GM19468 (cell line): Measurements from ENCODE around the gene DUSP5.

Source experiments
- ATAC-seq: cut with Tn5 transposase; IDR thresholded peaks from one replicate; pipeline ENCODE4 v1.9.1; 2021; ENCODE audit warnings: mild to moderate bottlenecking, moderate library complexity, moderate number of reproducible peaks; ENCODE audit not compliant: unreplicated experiment; ENCODE audit errors: extremely low read depth

The DUSP5 gene

DNA sequence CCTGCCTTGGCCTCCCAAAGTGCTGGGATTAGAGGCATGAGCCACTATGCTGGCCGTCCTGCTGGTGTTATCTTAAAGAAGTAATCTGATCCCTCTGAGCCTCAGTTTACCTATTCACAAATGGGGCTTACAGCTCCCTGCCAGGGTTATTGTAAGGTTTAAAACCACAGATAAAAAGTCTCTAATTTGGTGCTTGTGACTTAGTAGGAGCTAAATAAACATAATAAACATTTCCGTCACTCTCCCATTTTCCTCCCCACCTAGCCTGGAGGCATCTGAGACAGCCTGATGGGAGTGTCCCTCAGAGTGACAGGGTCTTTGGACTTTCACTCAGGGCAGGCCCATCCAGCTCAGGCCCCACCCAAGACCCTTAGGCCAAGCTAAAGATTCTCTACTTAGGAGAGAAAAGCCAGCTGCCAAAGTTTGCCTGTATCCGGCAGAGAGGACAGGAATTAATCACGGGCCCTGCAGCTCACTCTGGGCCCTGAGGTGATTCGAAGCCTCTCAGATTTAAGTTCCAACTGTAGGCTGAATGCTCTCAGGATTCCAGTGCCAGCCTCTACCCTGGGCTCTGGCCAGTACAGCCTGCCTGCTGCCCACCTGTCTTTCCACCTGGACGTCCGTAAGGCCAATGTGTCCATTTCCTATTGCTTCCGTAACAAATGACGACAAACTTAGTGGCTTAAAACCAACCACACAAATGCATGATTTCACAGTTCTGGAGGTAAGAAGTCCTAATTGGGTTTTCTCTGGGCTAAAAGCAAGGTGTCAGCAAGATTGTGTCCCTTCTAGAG is 21.8 kb upstream of the DUSP5 start:
- no peak for ATAC-seq

DNA sequence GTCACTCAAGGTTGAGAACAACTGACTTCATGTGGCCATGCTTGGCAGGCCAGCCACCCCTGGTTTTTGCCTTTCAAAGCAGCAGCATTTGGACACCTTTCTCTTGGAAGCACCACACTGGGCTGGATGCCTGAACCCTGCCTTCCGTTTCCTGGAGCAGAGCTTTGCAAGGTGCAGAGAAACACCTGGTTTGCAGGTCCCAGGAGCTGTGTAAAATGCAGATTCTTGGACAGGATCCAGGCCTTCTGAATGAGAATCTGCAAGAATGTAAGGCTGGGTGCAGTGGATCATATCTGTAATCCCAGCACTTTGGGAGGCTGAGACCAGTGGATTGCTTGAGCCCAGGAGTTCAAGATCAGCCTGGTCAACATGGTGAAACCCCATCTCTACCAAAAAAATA is 18.0 kb upstream of the DUSP5 start:
- ATAC-seq: no peak

DNA sequence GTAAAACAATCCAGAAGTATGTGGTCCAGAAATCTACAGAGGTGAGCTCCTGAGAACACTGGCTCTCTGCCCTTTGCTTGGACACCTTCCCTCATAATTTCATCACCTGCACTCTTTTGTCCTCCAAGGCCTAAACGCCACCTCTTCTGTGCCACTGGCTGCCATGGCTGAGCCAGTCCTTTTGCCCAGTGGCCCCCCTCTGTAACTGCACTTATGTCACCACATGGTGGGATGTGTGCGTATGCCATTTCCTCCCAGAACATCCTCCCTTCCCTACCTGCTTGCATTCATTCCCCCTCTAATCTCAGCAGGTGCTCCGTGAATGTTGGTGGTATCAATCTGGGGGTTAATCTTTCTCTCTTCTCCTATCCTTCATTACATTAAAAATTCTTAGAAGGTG is 17.3 kb upstream of the DUSP5 start:
- no peak for ATAC-seq

DNA sequence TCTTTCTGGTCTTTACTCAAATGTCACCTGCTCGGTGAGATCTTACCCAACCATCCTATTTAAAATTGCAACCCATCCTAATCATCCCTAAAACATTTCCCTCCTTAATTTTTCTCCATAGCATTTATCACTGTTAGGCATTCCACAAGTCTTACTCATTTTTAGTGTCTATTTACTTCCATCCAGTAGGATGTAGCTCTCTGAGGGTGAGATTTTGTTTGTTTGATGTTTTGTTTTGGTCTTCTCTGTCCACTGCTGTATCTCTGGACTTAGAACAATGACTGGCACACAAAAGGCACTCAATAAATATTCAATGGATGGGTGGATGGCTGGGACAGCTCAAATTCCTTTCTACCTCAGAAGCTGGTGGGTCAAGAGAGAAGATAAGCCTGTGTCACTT is 15.8 kb upstream of the DUSP5 start:
- ATAC-seq: no peak

DNA sequence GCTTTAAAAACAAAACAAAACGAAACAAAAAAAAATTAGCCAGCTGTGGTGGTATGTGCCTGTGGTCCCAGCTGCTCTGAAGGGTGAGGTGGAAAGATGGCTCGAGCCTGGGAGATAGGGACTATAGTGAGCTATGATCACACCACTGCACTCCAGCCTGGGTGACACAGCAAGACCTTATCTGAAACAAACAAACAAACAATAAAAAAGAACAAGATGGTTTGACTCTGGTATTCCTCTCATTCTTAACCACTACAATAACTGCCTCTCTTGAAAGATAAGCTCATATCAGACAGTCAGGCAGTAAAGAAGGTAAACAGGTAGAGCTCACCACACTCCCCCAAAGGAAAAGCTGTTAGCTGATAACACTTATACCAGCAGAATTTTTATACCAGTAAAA is 14.1 kb upstream of the DUSP5 start:
- no peak for ATAC-seq

DNA sequence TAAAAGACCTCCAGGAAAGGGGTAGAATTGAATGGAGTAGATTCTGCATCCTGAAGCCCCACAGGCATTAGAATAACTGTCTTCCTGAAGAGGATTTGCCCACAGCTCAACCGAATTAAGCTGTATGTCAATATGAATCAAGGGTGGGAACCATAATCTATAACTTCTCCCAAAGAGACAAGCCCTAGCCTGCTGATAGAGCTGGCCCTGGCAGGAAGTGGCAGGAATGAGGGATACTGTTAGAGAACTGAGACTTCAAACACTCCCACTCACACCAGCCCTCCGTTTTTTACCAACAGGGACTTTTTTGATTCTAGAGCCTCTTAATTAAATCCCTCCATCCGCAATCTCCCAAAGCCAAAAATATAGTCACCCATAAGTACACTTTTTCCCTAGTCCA is 12.2 kb upstream of the DUSP5 start:
- no peak for ATAC-seq

DNA sequence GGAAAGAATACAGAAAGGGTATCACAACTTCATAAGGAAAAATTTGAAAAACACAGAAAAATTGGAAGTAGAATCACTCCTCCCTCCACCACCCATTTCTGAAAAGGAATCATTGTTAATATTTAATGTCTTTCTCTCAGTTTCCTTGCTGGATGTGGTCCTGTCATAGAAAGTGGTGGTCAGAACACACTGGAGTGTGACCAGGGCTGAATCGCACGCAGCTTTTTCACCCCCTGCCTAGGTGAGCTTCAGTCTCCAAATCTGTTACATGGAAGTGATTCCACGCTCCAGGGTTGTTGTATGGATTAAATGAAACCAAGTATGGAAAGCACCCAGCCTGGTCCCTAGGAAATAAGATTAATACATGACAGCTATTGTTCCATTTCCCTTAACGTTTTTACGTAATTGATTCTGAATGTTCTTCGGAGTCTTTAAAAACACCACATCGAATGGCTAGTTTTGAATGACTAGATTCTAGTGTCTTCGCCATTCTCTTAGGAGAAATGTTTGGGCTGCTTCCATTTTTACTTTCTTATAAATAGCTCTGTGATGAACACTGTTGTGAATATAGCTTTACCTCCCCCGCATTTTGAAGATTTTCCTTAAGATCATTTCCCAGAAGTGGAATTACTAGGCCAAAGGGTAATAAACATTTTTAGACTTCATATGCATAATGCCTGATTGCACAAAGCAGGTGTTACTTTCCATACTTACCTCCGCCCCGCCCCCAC is 10.9 kb upstream of the DUSP5 start:
- peak; percentile 42 for ATAC-seq

DNA sequence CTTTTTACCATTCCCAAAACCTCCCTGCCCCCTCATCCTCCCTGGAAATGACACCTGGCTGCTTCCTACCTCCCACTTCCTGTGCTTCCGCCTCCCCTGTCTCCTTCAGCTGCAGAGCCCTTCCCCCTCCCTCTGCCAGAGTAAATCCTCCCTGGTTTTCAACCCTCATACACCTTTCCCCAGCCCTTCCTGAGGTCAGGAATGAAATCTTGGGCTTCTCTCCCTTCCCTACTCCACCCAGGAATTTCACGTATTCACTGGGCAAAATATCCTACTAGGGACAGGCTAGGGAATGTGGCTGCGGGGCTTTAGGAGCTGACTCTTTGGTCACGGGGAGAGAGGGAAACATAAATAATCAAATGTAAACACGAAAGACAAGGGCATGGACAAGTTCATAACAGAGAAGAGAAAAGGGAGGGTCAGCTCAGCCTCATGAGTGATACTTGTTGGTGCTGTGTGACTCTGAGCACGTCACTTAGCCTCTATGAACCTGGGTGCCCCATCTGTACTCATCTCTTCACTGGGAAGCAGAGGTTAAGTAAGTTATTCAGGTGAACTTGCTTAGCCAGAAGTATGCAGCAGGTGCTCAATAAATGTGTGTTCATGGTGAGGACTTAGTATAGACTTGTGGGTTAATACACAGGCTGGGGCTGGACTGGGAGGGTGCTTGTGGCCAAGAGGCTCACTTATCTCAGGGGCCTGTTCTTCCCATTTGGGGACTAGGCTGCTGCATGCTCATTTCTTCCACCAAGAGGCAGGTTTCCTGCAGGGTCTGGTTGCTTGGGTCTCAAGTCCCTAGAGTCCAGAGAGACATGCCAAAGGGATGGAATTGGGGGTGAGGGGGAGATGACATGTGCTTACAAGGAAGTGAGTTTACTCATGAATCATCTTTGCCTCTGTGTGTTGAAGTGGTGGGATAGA is 10.0 kb upstream of the DUSP5 start:
- ATAC-seq: no peak

DNA sequence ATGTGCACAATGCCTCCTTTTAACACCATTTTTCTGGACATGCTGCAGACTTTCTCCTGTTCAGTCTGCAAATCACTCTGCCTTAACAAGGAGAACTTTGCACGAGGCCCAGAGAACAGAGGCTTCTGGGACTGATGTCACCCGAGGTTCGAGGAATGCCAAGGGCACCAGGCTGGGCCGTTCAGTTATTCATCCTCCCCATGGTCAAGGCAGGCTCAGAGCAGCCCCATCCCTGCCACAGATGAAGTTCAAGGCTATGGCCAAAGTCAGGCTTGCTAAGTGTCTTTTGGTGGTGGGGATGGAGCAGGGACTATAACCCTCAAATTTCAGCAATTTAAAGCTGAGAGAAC is 9.4 kb upstream of the DUSP5 start:
- ATAC-seq: no peak

DNA sequence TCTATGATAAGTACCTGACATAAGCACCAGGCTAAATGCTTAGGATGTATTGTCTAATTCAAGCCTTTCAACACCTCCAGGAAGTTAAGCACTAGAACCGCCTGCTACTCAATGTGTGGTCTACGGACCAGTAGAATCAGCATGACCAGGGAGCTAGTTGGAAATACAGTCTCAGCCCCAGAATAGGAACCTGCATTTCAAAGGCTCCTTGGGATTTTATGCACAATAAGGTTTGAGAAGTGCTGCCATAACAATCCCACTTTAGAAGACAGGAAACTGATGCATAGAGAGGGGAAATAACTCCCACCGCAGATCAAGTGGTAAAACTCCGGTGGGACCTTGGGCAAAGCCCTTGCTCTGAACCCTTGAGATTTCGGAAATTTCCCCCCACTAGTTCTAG is 8.8 kb upstream of the DUSP5 start:
- ATAC-seq: no peak

DNA sequence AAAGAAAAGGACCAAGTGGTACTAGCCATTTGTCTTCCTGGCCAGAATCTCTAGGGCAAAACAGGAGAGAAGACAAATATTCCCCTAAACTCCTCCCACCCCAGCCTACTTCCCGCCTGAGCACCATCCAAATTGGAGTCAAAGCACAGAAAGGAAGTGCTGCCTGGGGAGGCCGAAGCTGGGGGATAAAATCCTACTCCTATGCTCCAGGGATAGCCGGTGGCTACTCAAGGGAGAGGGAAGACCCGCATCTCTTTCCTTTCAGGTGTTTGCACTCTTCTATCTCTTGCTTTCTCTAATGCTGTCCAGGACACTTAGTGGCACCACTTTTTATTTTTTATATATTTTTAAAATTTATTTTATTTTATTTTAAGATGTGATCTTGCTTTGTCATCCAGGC is 7.1 kb upstream of the DUSP5 start:
- ATAC-seq: no peak

DNA sequence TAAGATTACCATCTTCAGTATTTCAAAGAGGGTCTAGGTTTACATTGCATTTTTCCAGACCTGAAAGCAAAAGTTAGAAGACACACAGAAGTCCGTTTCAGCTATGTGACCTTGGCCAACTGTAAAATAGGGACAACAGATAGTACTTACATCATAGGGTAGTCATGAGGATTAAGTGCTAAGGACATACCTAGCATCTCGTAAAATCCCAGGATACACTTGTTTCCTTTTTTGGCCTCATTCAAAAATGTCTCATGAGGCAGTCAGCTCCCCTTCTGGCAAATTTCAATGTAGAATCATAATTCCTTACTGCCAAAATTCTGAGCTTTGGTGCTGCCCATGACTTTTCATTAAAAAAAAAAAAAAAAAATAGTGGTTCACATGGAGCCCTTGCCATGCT is 6.4 kb upstream of the DUSP5 start:
- ATAC-seq: no peak

DNA sequence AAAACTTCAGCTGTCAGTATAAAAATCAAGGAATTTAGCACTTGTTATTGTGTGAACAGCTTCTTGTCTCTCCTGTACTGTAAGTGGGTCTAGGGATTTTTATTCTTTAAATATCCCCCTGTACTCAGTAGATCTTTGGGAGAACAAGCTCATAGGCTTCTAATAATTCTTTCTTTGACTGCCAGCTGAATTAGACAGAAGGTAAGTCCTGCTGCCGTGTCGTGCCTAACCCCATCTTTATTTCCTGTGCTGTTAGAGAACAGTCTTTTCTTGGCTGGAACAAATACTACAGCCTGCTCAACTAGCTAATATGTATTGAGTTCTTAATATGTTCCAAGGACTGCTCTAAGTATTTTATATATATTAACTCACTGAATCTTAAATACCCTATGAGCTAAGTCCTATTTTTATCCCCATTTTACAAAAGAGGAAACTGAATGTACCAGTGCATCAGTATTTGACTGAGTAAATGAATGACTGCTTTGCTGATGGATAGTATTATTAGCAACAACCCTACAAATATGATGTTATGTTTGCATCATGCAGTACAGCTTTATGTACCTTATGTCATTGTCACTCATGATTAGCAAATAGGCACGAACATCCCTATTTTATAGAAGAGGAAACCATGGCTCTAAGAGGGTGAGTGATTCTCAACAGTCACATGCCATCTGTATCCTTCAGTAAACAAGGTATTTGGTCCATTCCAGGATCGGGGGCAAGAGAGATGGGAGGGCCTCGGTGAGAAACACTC is 5.5 kb upstream of the DUSP5 start:
- no peak for ATAC-seq

DNA sequence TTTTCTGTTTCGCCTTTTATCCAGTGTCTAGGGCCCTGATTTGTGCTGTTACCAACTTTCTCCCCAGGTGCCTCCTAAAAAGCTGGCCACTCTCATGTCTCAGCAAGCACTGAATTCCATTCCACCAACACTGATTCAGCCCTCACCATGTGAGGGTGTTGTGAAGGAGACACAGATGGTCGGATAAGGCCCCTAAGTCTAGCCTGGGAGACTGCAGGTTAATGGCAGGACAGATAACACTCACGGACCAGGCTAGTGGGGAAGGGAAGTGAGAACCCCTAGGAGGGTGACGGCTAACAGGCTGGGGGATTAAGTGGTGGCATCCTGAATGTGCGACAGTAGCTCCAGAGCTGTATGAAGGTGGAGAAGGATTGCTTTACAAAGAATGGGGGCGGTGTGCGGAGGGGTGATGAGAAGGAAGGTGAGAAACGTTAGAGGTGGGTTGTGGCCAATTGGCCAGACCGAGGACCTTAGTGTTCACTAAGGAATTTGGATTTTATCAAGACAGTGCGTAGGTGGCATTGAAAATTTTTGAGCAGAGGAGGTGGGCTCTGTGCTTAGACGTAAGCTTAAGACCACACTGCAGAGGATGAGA is 3.8 kb upstream of the DUSP5 start:
- no peak for ATAC-seq

DNA sequence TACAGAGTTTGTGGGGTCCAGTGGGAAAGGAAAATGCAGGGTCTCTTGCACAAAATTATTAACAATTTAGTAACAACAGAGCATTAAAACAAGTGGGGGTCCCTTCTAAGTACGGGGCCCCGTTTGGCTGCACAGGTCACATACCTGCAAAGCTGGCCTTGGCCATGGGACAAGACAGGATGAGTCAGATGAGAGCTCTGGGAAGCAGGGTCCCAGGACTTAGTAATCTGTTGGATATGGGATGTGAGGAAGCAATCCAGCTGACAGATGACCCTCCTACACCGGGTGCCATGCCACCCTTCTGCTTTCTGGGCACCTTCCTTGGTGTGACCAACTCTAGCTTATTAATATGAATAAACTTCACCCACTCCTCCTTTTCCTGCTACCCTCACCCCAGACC is 3.2 kb upstream of the DUSP5 start:
- no peak for ATAC-seq

DNA sequence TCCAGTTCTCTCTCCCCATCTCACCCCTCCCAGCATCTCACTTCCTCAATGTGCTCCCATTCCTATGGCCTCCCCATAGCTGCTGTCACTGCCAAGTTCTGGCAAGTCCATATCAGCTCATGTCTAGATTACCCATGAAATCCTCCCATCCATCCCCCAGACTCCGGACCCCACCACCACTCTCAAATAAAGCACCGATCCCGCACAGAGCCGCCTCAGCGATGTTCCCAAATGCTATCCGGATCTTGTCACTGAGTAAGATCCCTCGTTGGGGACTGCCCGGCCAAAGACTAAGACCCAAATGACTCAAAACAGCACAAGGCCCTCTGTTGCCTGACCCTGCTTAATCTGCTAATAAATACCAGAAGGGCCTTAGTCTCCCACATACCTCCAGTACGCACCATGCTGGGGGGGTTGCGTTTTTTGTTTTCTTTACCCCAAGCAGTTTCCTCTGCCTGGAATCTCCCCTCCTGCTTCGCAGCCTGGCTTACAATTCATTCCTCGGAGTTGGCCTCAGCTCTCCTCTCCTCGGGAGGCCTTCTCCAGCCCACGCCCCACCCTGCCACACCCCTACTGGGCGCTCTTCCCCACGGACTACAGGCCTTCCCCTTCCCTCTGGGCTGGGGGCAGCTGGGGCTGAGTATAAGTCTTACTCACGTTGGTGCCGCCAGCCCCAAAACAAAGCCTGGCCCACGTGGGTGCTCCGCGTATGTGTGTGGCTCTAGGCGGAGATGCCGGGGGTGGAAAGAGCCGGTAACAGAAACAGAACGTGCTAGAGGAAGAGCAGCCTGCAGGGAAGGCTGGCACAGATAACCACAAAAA is 1.8 kb upstream of the DUSP5 start:
- ATAC-seq: no peak

DNA sequence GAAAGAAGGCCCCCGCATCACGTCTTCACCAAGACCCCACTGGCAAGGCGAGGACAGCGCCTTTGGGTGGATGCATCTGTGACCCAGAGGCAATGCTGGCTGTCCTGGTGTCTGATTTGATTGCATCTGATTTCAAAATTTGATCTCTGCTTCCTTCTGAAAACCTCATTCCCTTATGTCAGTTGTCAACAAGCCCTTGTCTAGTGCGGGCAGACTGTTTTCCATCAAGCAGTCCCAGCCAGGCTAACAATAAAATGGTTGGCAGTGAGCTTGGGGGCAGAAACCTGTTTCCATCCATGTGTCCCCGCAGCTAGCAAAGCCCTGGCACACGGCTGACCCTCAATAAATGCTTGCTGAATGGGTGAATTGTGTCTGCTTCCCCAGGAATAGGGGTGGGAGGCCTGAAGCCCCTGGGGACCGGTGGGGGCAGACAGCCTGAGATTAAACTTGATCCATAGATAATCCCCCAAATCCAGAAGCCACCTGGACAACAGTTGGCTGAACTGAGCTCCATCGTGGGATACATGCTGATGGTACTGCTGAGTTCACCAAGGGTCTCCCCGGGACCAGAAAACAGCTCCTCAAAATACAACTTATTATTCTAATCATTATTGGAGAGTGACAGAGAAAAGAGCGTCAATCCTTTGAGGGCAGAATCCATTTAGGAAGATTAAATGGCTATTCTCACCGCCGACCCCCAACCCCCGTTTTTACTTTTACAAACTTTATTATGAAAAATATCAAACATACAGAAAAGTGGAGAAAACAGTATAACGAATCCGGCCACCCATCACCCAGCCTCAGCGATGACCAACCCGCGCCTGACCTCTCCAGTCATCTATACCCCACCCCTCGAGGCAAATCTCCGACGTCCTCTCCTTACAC is 912 bp upstream of the DUSP5 start:
- ATAC-seq: no peak
